GM10847 (cell line): Measurements from ENCODE around the gene STAT5B.

ENCODE experiments used
- POLR2A ChIP-seq: IDR thresholded peaks from 2 replicates; pipeline ENCODE4 v1.6.1; 2011; ENCODE audit not compliant: insufficient read length; ENCODE audit errors: extremely low read depth

STAT5B gene

GRCh38 chr17:42309986-42310786 is 34.0 kb upstream of the STAT5B start:
- TF ChIP-seq POLR2A = no peak

GRCh38 chr17:42309142-42309541 is 33.0 kb upstream of the STAT5B start:
- no peak for TF ChIP-seq POLR2A

- no peak for TF ChIP-seq POLR2A
These were observed 32.3 kb upstream of the STAT5B start for GRCh38 chr17:42308446-42308845.

GRCh38 chr17:42307362-42307927 is 31.3 kb upstream of the STAT5B start:
- no peak for TF ChIP-seq POLR2A

- TF ChIP-seq POLR2A = no peak
These were observed 30.1 kb upstream of the STAT5B start for GRCh38 chr17:42306385-42306667.

- TF ChIP-seq POLR2A = no peak
These were observed 29.6 kb upstream of the STAT5B start for GRCh38 chr17:42305543-42306384.

- TF ChIP-seq POLR2A = no peak
These were observed 28.2 kb upstream of the STAT5B start for GRCh38 chr17:42304187-42305030.

GRCh38 chr17:42303694-42304093 is 27.5 kb upstream of the STAT5B start:
- no peak for TF ChIP-seq POLR2A

GRCh38 chr17:42301022-42301421 is 24.8 kb upstream of the STAT5B start:
- no peak for TF ChIP-seq POLR2A

- TF ChIP-seq POLR2A = no peak
These were observed 19.8 kb upstream of the STAT5B start for GRCh38 chr17:42296012-42296411.

- no peak for TF ChIP-seq POLR2A
These were observed 18.5 kb upstream of the STAT5B start for GRCh38 chr17:42294469-42295398.

GRCh38 chr17:42291129-42291528 is 14.9 kb upstream of the STAT5B start:
- no peak for TF ChIP-seq POLR2A

GRCh38 chr17:42290577-42290976 is 14.4 kb upstream of the STAT5B start:
- no peak for TF ChIP-seq POLR2A

- no peak for TF ChIP-seq POLR2A
These were observed 13.5 kb upstream of the STAT5B start for GRCh38 chr17:42289611-42290181.
